Measurements from ENCODE around the gene UNC79. TPM values are rescaled to one million over a fixed set of nuclear protein-coding genes. Genes with fewer than 3 reads are reported as not detected.

Gene UNC79
- total RNA-seq, 4 donors from 2014 or later = not detected

DNA sequence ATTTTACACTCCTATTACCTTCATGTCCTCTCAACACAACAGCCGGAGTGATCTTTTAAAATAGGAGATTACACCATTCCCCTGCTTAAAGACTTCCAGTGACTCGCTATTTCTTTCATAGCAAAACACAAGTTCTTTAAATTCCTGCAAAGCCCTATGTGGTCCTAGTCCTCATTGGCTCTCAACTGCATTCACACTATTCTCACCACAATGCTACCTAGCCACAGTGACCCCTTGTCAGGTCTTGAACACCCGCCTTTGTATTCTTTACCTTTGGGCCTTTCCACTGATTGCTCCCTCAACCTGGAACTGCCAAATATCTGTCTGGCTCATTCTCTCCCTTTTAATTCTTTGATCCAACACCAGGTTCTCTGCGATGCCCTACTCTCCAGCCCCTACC is 197.3 kb downstream of the UNC79 start:
- DNase-seq = no peak

GRCh38 chr14:93629643-93630042 is 198.9 kb downstream of the UNC79 start:
- no peaks in the 10 kb centered on the region for H3K36me3 ChIP-seq
- TF ChIP-seq POLR2A (IDR thresholded peaks at IDR 0.05) = no peak
- TF ChIP-seq CTCF (IDR thresholded peaks at IDR 0.05) = no peak
- H3K4me3 ChIP-seq = no peak overlapping the region
- H3K27ac ChIP-seq = no peak overlapping the region
- H3K4me1 ChIP-seq = no peaks in the 10 kb centered on the region
- no peak for DNase-seq
- no peaks in the 10 kb centered on the region for H3K9me3 ChIP-seq
- no peaks in the 10 kb centered on the region for H3K27me3 ChIP-seq

More for the DNA sequence above, 197.3 kb downstream of the UNC79 start:
- no peaks in the 10 kb centered on the region for H3K9me3 ChIP-seq
- no peak for TF ChIP-seq CTCF (IDR thresholded peaks at IDR 0.05)
- H3K36me3 ChIP-seq = no peaks in the 10 kb centered on the region
- no peak overlapping the region for H3K4me3 ChIP-seq
- no peaks in the 10 kb centered on the region for H3K4me1 ChIP-seq
- H3K27me3 ChIP-seq = no peaks in the 10 kb centered on the region
- no peak overlapping the region for H3K27ac ChIP-seq

DNA sequence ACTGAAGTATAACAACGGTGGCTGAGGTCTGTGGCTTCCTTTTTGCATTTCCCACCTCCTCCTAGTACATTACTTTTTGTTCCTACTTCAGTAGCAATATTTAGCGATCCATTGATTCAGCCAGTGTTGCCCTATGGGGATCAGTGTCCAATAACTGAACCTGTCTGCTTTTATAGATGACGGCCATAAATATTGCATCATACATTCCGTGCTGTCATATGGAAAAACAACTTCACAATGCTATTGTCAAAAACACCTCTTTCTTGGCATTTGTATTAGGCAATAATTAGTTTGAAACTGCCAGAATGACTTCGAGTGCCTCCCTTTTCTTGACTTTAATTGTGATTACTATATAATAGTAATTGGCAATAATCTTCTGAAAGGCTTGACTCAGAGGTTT is 208.1 kb downstream of the UNC79 start:
- TF ChIP-seq CTCF (IDR thresholded peaks at IDR 0.05) = no peak
- no peak for TF ChIP-seq POLR2A (IDR thresholded peaks at IDR 0.05)
- Histone ChIP-seq H3K4me3 (no peak overlapping the region), H3K4me1 (no peaks in the 10 kb centered on the region), H3K27me3 (no peaks in the 10 kb centered on the region), H3K36me3 (no peaks in the 10 kb centered on the region), H3K9me3 (no peaks in the 10 kb centered on the region), H3K27ac (no peak overlapping the region)
- DNase-seq = no peak

DNA sequence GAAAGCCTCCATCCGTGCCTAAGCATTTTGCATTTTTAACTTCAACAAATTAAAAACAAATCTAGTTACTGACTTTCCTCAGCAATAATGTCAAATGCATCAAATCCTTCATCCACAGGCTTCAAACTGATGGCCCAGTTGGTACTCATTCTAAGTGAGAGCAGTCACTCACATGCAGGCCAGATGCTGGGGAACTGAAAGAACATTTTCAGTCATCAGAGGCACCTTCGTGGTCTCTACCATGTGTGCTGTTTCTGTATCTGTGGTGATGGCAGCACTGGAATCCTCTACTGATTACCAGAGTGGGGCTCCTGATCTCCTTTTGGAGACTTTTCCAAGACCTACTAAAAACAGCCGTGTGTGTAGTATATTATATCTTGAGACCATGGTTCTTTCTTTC is 212.4 kb downstream of the UNC79 start:
- no peaks in the 10 kb centered on the region for H3K36me3 ChIP-seq

DNA sequence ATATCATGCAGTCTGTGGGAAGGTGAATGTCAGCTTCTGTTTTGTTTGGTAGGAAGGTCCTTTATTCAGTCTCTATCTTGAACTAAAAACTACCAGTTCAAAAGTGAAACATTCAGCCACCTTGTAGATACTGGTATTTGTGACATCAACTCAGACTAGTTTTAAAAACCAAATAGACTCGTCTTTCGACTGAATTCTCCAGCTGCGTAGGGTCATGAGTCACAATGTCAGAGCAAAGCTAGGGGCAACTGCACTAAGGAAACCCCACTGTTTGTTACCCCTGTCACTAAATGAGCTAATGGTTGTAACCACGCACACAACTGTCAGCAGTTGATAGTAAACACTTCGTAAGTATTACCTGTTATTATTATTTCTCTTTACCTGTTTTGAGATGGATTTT is 212.9 kb downstream of the UNC79 start:
- Histone ChIP-seq H3K27ac (no peak overlapping the region), H3K36me3 (no peaks in the 10 kb centered on the region), H3K27me3 (no peaks in the 10 kb centered on the region), H3K4me3 (no peak overlapping the region), H3K9me3 (no peaks in the 10 kb centered on the region), H3K4me1 (no peaks in the 10 kb centered on the region)
- DNase-seq = no peak
- no peak for TF ChIP-seq CTCF (IDR thresholded peaks at IDR 0.05)
- no peak for TF ChIP-seq POLR2A (IDR thresholded peaks at IDR 0.05)

More for the DNA sequence above, 212.4 kb downstream of the UNC79 start:
- TF ChIP-seq POLR2A (IDR thresholded peaks at IDR 0.05) (no peak), CTCF (IDR thresholded peaks at IDR 0.05) (no peak)
- no peak for DNase-seq
- H3K4me3 ChIP-seq = no peak overlapping the region
- no peaks in the 10 kb centered on the region for H3K4me1 ChIP-seq
- no peaks in the 10 kb centered on the region for H3K27me3 ChIP-seq
- H3K27ac ChIP-seq = no peak overlapping the region
- H3K9me3 ChIP-seq = no peaks in the 10 kb centered on the region

GRCh38 chr14:93645200-93645599 is 214.5 kb downstream of the UNC79 start:
- no peaks in the 10 kb centered on the region for H3K4me1 ChIP-seq
- H3K9me3 ChIP-seq = no peaks in the 10 kb centered on the region
- H3K27me3 ChIP-seq = no peaks in the 10 kb centered on the region
- no peak overlapping the region for H3K4me3 ChIP-seq
- H3K27ac ChIP-seq = no peak overlapping the region
- no peaks in the 10 kb centered on the region for H3K36me3 ChIP-seq
- DNase-seq = no peak
- TF ChIP-seq CTCF (IDR thresholded peaks at IDR 0.05) (no peak), POLR2A (IDR thresholded peaks at IDR 0.05) (no peak)

Measured in Peyer's patch (tissue), 4 donors.